NCI-H128 (cell line): ENCODE data around the gene TRPV5.

Experiments
- DNase-seq: peaks from one replicate; lab custom pipeline; 2025; ENCODE audit not compliant: unreplicated experiment; lab: John Stamatoyannopoulos, UW

Gene TRPV5

GRCh38 chr7:142887282-142888015 lies 46.1 kb downstream of the TRPV5 start:
- no peak for DNase-seq

GRCh38 chr7:142886866-142887265 lies 46.7 kb downstream of the TRPV5 start:
- no peak for DNase-seq

- DNase-seq: no peak
These were observed 48.0 kb downstream of the TRPV5 start, which contains the start of gene TRPV6 for GRCh38 chr7:142885311-142886230. TRPV6 (minus strand) TSS chr7:142885745.

GRCh38 chr7:142884286-142884640 lies 49.3 kb downstream of the TRPV5 start:
- no peak for DNase-seq

GRCh38 chr7:142883571-142884285 lies 49.8 kb downstream of the TRPV5 start:
- DNase-seq: no peak

GRCh38 chr7:142883145-142883544 lies 50.4 kb downstream of the TRPV5 start:
- no peak for DNase-seq

GRCh38 chr7:142882338-142882678 lies 51.2 kb downstream of the TRPV5 start:
- no peak for DNase-seq

GRCh38 chr7:142881586-142882337 lies 51.8 kb downstream of the TRPV5 start:
- no peak for DNase-seq

DNA sequence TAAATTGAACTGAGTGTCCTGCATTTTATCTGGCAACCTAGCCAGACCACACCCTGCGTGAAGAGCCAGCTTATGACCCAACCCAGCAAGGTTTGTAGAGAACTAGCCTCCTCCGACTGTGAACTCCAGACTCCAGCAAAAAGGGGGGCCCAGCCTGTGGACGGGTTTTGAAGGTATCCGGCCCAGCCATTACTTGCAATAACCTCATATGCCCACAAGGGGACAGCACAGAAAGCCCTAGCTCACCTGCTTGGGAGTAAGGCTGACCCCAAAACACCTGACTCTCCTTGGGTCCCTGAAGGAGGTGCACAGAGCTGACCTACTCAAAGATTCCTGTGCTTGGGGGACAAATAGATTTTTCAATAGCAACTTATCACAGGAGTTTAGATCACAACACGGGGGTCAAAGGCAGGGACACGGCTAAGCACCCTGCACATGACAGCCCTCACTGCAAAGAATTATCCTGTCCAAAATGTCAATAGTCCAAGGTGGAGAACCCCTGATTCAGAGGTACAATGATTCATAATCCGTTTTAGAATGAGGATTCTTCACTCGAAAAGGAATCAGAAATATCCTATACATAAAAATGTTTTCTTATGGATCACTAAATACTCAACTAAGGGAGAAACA lies 52.6 kb downstream of the TRPV5 start:
- DNase-seq: no peak

DNA sequence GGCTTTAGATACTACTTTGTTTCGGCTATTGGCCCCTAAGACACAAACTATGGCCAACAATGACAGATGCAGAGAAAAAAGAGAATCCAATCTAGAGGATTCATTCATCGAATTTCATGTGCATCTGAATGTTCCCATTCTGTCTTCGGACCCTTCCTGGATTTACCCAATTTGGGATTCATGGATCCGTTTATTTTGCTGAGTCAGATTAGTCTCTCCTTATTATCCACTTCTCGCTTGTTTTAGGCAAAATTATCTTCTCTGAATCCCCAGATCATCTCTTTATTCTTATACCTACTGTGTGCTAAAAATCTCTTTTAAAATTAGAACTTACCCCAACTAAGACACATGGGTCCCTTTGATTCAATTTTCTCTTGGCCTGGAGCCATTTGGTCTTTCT lies 54.5 kb downstream of the TRPV5 start:
- no peak for DNase-seq

DNA sequence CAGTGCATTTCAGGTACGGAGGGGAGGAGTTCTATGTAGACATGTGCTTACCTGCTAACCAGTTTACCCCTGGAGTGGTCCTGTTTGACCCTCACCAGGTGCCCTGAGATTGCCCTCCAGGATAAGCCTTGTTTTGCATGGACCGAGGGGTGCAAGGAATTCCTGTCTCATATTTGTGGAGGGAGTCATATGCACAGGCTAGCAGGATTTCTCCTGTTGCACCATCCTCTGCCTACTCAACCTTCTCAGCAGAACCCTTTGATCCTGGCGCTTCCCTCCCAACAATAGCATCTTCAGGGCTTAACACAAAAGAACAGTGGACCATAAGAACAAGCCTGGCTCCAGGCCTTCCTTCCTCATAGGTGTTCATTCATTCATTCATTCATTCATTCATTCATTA lies 55.2 kb downstream of the TRPV5 start:
- DNase-seq: no peak

- no peak for DNase-seq
These were observed 56.3 kb downstream of the TRPV5 start for GRCh38 chr7:142876991-142877910.

DNA sequence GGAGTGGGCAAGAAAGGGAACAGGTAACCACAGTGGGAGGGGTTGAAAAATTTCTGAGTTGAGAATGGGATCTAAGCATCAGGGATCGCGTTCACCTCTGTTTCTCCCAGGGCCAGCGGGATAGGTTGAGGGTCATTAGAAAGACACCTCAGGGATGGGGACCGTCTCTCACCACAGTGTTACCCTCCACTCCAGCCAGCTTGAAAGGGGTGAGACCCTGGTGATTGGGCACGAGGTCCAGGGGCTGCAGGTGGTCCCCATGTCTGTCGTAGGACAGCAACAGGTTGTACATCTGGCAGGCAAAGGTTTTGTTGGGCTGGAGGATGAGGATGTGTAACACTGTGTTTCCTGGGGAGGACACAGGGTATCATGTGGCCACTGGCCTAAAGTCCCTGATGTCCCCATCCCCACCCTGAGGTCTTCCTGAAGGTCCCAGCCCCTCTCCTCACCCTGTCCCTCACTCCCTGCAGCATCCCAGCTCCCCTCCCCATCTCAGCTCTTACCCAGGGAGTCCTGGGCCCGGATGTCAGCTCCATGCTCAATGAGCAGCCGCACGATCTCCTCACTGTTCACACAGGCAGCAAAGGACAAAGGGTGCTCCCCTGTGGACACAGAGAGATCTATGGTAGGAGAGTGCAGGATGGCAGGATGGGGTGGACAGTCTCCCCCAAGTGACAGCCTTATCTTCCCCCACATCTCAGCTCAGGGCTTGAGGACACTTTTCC lies 57.1 kb downstream of the TRPV5 start:
- no peak for DNase-seq

DNA sequence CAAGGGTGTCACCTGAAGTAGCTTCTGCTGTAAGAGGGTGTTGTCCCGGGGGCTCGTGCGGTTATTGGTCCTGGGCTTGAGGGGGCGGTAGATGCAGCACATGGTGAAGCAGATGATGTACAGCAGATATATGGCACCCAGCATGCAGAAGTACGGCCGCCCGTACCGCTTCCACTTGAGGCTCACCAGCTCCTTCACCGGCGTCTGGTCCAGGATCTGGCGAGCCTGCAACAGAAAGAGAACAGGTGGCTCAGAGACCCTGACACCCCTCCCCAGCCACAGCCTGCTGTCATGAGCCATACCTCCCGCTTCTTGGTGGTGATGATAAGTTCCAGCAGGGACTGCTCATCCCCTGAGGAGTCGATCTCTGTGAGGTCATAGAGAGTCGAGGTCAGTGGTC lies 58.1 kb downstream of the TRPV5 start:
- no peak for DNase-seq

- DNase-seq: no peak
These were observed 58.7 kb downstream of the TRPV5 start for GRCh38 chr7:142874837-142875236.

- DNase-seq: no peak
These were observed 59.1 kb downstream of the TRPV5 start for GRCh38 chr7:142874409-142874808.

GRCh38 chr7:142873871-142874270 lies 59.7 kb downstream of the TRPV5 start:
- DNase-seq: no peak

GRCh38 chr7:142873281-142873784 lies 60.2 kb downstream of the TRPV5 start:
- no peak for DNase-seq
